ENCODE data around the gene AQP3.
"Not testable (repeated sequence)": the region's sequence is repeated elsewhere in the genome, so short reads cannot be mapped to it uniquely, and the experiment has no call there.

Gene AQP3

GRCh38 chr9:33443464-33444154, 3.8 kb downstream of the AQP3 start:
- DNase-seq = no peak

GRCh38 chr9:33443047-33443446, 4.3 kb downstream of the AQP3 start:
- no peak for DNase-seq

- no peak for DNase-seq
Observed at GRCh38 chr9:33442125-33442524, 5.3 kb downstream of the AQP3 start.

GRCh38 chr9:33440609-33441008, 6.8 kb downstream of the AQP3 start:
- DNase-seq = no peak

- no peak for DNase-seq
Observed at GRCh38 chr9:33440204-33440603, 7.2 kb downstream of the AQP3 start.

- DNase-seq = no peak
Observed at GRCh38 chr9:33439731-33440130, 7.7 kb downstream of the AQP3 start.

GRCh38 chr9:33438926-33439680, 8.3 kb downstream of the AQP3 start:
- no peak for DNase-seq

- no peak for DNase-seq
Observed at GRCh38 chr9:33437898-33438297, 9.5 kb downstream of the AQP3 start.

GRCh38 chr9:33437205-33437604, 10.2 kb downstream of the AQP3 start:
- DNase-seq = no peak

- no peak for DNase-seq
Observed at GRCh38 chr9:33436445-33436844, 10.9 kb downstream of the AQP3 start.

GRCh38 chr9:33435821-33436277, 11.5 kb downstream of the AQP3 start:
- no peak for DNase-seq

- DNase-seq = peak in 1 of 58 donors; percentile 2
Observed at GRCh38 chr9:33434317-33435105, 12.9 kb downstream of the AQP3 start.

GRCh38 chr9:33433871-33434270, 13.5 kb downstream of the AQP3 start:
- no peak for DNase-seq

- DNase-seq = no peak
Observed at GRCh38 chr9:33431420-33431819, 16.0 kb downstream of the AQP3 start.

GRCh38 chr9:33430942-33431341, 16.5 kb downstream of the AQP3 start:
- no peak for DNase-seq

GRCh38 chr9:33429256-33429985, 18.0 kb downstream of the AQP3 start:
- DNase-seq = no peak

- no peak for DNase-seq
Observed at GRCh38 chr9:33426843-33427293, 20.5 kb downstream of the AQP3 start.

GRCh38 chr9:33425128-33425533, 22.3 kb downstream of the AQP3 start:
- DNase-seq = no peak

GRCh38 chr9:33424492-33424891, 22.9 kb downstream of the AQP3 start:
- DNase-seq = not testable (repeated sequence)

- not testable (repeated sequence) for DNase-seq
Observed at GRCh38 chr9:33424043-33424442, 23.4 kb downstream of the AQP3 start.

- no peak for DNase-seq
Observed at GRCh38 chr9:33419708-33420303, 27.6 kb downstream of the AQP3 start.

Measured in anterior cingulate cortex (tissue), 58 donors.